Kidney (tissue), 14 donors: Measurements from ENCODE around the gene GRIN2A. TPM values are rescaled to one million over a fixed set of nuclear protein-coding genes. Genes with fewer than 3 reads are reported as not detected.

Experiments
- DNase-seq, 5 donors: peaks; one replicate each; pipeline ENCODE4 v3.0.0-alpha.2; 2013 to 2020
- FAIRE-seq: peaks from 2 replicates; lab custom pipeline; 2012; peaks lifted over from hg19 to GRCh38; lab: Jason Lieb, UNC
- H3K27ac ChIP-seq, 2 donors: one replicate each; pipeline ENCODE4 v1.7.0; 2013; ENCODE audit warnings: low read depth in 2 of 2, low read length in 2 of 2, inconsistent platforms in 1 of 2
- H3K27me3 ChIP-seq: one replicate; pipeline ENCODE4 v1.7.1; 2013; ENCODE audit warnings: low read length, inconsistent platforms; ENCODE audit not compliant: control insufficient read depth, insufficient read depth
- H3K36me3 ChIP-seq, 3 donors: one replicate each; pipeline versions ENCODE4 v1.7.0 to v1.7.1; 2013; ENCODE audit warnings: low read length in 3 of 3, control low read depth in 1 of 3, inconsistent platforms in 1 of 3; ENCODE audit not compliant: insufficient read depth in 3 of 3, control insufficient read depth in 2 of 3
- H3K4me1 ChIP-seq, 3 donors: one replicate each; pipeline versions ENCODE4 v1.7.0 to v1.7.1; 2013; ENCODE audit warnings: low read length in 3 of 3, inconsistent platforms in 1 of 3, low read depth in 1 of 3; ENCODE audit not compliant: control insufficient read depth in 2 of 3, insufficient read depth in 2 of 3
- H3K4me3 ChIP-seq, 3 donors: one replicate each; pipeline versions ENCODE4 v1.7.0 to v1.8.1; 2013; ENCODE audit warnings: low read length in 3 of 3, control low read depth in 1 of 3, inconsistent platforms in 1 of 3
- H3K9ac ChIP-seq, 3 donors: one replicate each; pipeline versions ENCODE4 v1.7.0 to v1.7.1; 2013; ENCODE audit warnings: low read length in 3 of 3, control low read depth in 1 of 3, inconsistent platforms in 1 of 3
- H3K9me3 ChIP-seq, 3 donors: one replicate each; pipeline versions ENCODE4 v1.7.0 to v1.7.1; 2013; ENCODE audit warnings: low read length in 3 of 3, control low read depth in 1 of 3, inconsistent platforms in 1 of 3; ENCODE audit not compliant: control insufficient read depth in 2 of 3, insufficient read depth in 1 of 3
- intact Hi-C: fragments of 100-400 bp; cut with DNase I; formaldehyde crosslinking; loops from one replicate; pipeline ENCODE4 v1.11.1; 2022
- polyA plus RNA-seq: library from polyadenylated mRNA; stranded (reverse); fragments of 350-450 nt; fragmentation: Illumina TruSeq; extraction: RNeasy Lipid Tissue Mini Kit (QIAGEN cat#74804); gene quantifications from one replicate; pipeline ENCODE4 v1.2.3, GENCODE V29; 2014; ENCODE audit warnings: low read depth, low replicate concordance; ENCODE audit not compliant: insufficient read depth
- total RNA-seq: library from RNA; stranded (reverse); fragmentation: NEBNext Ultra II Directional; extraction: Animal tissue kit (Norgen Biotek cat#: 25700); gene quantifications from one replicate; pipeline ENCODE4 v1.2.1, GENCODE V29; 2021
- TF ChIP-seq, protein P1 (sequence below): IDR thresholded peaks from 3 replicates; pipeline ENCODE4 v1.5.1; 2012; ENCODE audit warnings: mild to moderate bottlenecking, moderate library complexity, borderline replicate concordance; ENCODE audit not compliant: insufficient read depth; ENCODE audit errors: extremely low read depth
- donor health status: control.
- donor health status: control.
- donor health status: control.
- donor health status: control.
- donor health status: control.
- donor health status: DM: yes; HTN: yes; CAD: no.
- donor health status: Normal renal cell carcinoma (clear cell type).

Gene GRIN2A
- total and polyA plus RNA-seq, 2 donors from 2014 or later: 0.28 to 6.5 TPM

DNA sequence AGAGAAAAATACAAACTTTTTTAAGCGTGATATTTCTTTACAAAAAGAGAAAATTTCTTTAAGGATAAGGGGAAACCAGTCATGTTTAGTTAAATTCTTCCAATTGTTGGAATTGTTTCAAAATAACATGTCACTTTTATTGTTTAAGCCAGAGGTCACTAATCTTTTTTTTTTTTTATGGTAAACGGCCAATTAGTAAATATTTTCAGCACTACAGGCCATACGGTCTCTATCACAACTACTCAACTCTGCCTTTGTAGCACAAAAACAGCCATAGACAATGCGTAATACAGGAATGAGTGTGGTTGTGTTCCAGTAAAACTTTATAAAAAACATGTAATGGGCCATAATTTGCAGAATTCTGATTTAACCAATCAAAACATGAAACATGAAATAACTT, 401.4 kb downstream of the GRIN2A start:
- TF ChIP-seq, protein P1, sequence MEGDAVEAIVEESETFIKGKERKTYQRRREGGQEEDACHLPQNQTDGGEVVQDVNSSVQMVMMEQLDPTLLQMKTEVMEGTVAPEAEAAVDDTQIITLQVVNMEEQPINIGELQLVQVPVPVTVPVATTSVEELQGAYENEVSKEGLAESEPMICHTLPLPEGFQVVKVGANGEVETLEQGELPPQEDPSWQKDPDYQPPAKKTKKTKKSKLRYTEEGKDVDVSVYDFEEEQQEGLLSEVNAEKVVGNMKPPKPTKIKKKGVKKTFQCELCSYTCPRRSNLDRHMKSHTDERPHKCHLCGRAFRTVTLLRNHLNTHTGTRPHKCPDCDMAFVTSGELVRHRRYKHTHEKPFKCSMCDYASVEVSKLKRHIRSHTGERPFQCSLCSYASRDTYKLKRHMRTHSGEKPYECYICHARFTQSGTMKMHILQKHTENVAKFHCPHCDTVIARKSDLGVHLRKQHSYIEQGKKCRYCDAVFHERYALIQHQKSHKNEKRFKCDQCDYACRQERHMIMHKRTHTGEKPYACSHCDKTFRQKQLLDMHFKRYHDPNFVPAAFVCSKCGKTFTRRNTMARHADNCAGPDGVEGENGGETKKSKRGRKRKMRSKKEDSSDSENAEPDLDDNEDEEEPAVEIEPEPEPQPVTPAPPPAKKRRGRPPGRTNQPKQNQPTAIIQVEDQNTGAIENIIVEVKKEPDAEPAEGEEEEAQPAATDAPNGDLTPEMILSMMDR: no peak
- no peaks in the 10 kb centered on the region for H3K27me3 ChIP-seq
- peak in 2 of 5 donors; percentile 21 to 58 for DNase-seq
- intact Hi-C loops: loop anchor here (10.0 kb wide), 1 partner anchor 56 kb away; no protein-coding TSS in a partner anchor
- no peaks in the 10 kb centered on the region for H3K9me3 ChIP-seq
- peaks cover 0 to 3% (median 0%) of the 10 kb centered on the region in 3 donors for H3K4me1 ChIP-seq
- no peak overlapping the region for H3K27ac ChIP-seq
- H3K36me3 ChIP-seq: no peaks in the 10 kb centered on the region
- no peak for FAIRE-seq
- H3K9ac ChIP-seq: no peak overlapping the region
- no peak overlapping the region for H3K4me3 ChIP-seq

- H3K4me3 ChIP-seq: no peak overlapping the region
- no peak overlapping the region for H3K9ac ChIP-seq
- no peak overlapping the region for H3K27ac ChIP-seq
- no peaks in the 10 kb centered on the region for H3K36me3 ChIP-seq
- peak in 2 of 5 donors; percentile 3 to 22 for DNase-seq
- H3K9me3 ChIP-seq: no peaks in the 10 kb centered on the region
- TF ChIP-seq, protein P1: no peak
- peaks cover 0 to 3% (median 0%) of the 10 kb centered on the region in 3 donors for H3K4me1 ChIP-seq
- FAIRE-seq: no peak
- H3K27me3 ChIP-seq: no peaks in the 10 kb centered on the region
- intact Hi-C loops: no loop called here
Measured at GRCh38 chr16:9778849-9779248, 403.4 kb downstream of the GRIN2A start.

- intact Hi-C loops: no loop called here
Measured at GRCh38 chr16:9775998-9776397, 406.2 kb downstream of the GRIN2A start.

More at GRCh38 chr16:9775998-9776397, 406.2 kb downstream of the GRIN2A start:
- H3K9ac ChIP-seq: no peak overlapping the region
- no peak overlapping the region for H3K4me3 ChIP-seq
- H3K27me3 ChIP-seq: no peaks in the 10 kb centered on the region
- no peaks in the 10 kb centered on the region for H3K36me3 ChIP-seq
- FAIRE-seq: no peak
- peaks cover 0 to 3% (median 0%) of the 10 kb centered on the region in 3 donors for H3K4me1 ChIP-seq
- TF ChIP-seq, protein P1: no peak
- no peaks in the 10 kb centered on the region for H3K9me3 ChIP-seq
- no peak for DNase-seq
- no peak overlapping the region for H3K27ac ChIP-seq
